Measurements from ENCODE around the gene ST3GAL3. TPM values are rescaled to one million over a fixed set of nuclear protein-coding genes. Genes with fewer than 3 reads are reported as not detected.

ST3GAL3 gene
- total RNA-seq, 1 donor from 2014 or later = 11.4 TPM

DNA sequence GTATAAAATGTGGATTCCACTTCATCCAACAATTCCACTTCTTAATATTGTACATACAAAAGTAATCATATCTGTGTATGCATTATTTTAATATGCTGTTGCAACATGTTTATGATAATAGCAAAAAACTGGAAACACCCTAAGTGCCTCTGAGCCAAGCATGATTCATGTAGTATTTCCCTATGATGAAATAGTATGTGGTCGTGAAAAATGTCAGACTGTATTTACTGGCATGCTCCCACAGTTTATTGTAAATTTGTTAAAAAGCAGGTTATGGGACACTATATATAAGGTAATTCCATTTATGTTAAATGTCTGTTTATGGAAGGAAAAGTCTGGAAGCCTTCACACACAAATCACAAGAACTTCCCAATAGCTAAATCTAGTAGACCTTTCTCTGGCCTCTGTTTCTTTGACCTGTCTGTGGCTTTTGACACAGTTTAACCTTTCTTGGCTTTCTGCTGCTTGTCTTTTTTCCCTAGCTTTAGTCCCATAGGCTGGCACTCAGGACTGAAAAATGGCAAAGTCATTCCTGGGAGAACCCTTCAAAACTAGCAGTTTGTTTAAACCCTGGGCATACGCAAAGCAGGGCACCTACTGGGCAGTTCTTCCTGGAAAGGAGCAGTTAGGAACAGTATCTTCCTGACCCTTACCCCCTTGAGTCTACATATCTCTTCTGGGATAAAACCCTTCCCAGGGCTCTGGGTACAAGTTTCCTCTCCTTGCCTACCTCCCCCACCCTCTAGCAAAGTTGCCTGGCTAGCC lies 160.8 kb downstream of the ST3GAL3 start:
- Histone ChIP-seq H3K4me1 (ENCODE audit: insufficient read depth, low read length) (peaks cover 15% of the 10 kb centered on the region), H3K27ac (ENCODE audit: low read depth, low read length) (no peak overlapping the region), H3K79me2 (ENCODE audit: insufficient read depth, low read length) (no peaks in the 10 kb centered on the region), H3K4me3 (ENCODE audit: insufficient read depth, low read depth, low read length) (no peak overlapping the region), H3K4me2 (ENCODE audit: low read length) (no peak overlapping the region), H4K20me1 (ENCODE audit: insufficient read depth, low read length) (peaks cover 36% of the 10 kb centered on the region), H3K9me3 (ENCODE audit: insufficient read depth, low read depth, low read length) (no peaks in the 10 kb centered on the region), H3K27me3 (ENCODE audit: insufficient read depth, low read length) (no peaks in the 10 kb centered on the region), H2AFZ (ENCODE audit: low read depth, low read length) (no peak overlapping the region), H3K36me3 (ENCODE audit: insufficient read depth, low read length) (no peaks in the 10 kb centered on the region), H3K9ac (ENCODE audit: low read length) (no peak overlapping the region)
- no peak for FAIRE-seq
- DNase-seq (ENCODE audit: low read depth) = peak; percentile 30
- Mint-ChIP-seq H3K36me3 (ENCODE audit: low read depth, unreplicated experiment) (peaks cover 6% of the 10 kb centered on the region), H3K4me3 (ENCODE audit: unreplicated experiment) (no peak overlapping the region), H3K27ac (ENCODE audit: unreplicated experiment) (peak overlapping the region; percentile 83), H3K9me3 (ENCODE audit: unreplicated experiment) (peaks cover 3% of the 10 kb centered on the region), H3K27me3 (ENCODE audit: low read depth, unreplicated experiment) (no peaks in the 10 kb centered on the region), H3K4me1 (ENCODE audit: low read depth, unreplicated experiment) (peaks cover 19% of the 10 kb centered on the region)
- TF ChIP-seq EZH2 (IDR thresholded peaks at IDR 0.05; ENCODE audit: insufficient read depth, low read length) = no peak
- TF ChIP-seq, protein P1, sequence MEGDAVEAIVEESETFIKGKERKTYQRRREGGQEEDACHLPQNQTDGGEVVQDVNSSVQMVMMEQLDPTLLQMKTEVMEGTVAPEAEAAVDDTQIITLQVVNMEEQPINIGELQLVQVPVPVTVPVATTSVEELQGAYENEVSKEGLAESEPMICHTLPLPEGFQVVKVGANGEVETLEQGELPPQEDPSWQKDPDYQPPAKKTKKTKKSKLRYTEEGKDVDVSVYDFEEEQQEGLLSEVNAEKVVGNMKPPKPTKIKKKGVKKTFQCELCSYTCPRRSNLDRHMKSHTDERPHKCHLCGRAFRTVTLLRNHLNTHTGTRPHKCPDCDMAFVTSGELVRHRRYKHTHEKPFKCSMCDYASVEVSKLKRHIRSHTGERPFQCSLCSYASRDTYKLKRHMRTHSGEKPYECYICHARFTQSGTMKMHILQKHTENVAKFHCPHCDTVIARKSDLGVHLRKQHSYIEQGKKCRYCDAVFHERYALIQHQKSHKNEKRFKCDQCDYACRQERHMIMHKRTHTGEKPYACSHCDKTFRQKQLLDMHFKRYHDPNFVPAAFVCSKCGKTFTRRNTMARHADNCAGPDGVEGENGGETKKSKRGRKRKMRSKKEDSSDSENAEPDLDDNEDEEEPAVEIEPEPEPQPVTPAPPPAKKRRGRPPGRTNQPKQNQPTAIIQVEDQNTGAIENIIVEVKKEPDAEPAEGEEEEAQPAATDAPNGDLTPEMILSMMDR (IDR thresholded peaks at IDR 0.05; ENCODE audit: insufficient read depth, low read depth, low read length) = no peak

DNA sequence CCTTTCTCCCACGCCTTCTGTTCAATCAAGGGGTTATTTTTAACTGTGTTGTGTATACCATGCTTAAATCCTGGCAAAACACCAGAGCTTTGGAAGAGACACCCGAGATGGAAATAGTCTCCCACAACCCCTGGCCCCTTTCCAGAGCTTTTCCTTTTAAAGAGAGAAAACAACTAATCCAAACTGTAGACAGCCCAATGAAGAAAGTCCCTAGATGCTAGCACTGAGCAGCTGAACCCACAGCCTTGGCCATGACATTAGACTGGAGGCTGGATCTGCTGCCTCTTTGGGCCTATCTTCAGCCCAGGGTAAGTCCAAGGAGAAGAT lies 161.4 kb downstream of the ST3GAL3 start:
- Histone ChIP-seq H3K27me3 (ENCODE audit: insufficient read depth, low read length) (no peaks in the 10 kb centered on the region), H3K27ac (ENCODE audit: low read depth, low read length) (no peak overlapping the region), H3K4me1 (ENCODE audit: insufficient read depth, low read length) (peaks cover 15% of the 10 kb centered on the region), H3K36me3 (ENCODE audit: insufficient read depth, low read length) (no peaks in the 10 kb centered on the region), H3K9ac (ENCODE audit: low read length) (no peak overlapping the region), H3K9me3 (ENCODE audit: insufficient read depth, low read depth, low read length) (no peaks in the 10 kb centered on the region), H3K4me3 (ENCODE audit: insufficient read depth, low read depth, low read length) (no peak overlapping the region), H4K20me1 (ENCODE audit: insufficient read depth, low read length) (peaks cover 36% of the 10 kb centered on the region), H2AFZ (ENCODE audit: low read depth, low read length) (no peak overlapping the region), H3K4me2 (ENCODE audit: low read length) (no peak overlapping the region), H3K79me2 (ENCODE audit: insufficient read depth, low read length) (no peaks in the 10 kb centered on the region)
- peaks cover 6% of the 10 kb centered on the region for H3K36me3 Mint-ChIP-seq (ENCODE audit: low read depth, unreplicated experiment)
- FAIRE-seq (no peak), DNase-seq (ENCODE audit: low read depth) (peak; percentile 75)
- no peak for TF ChIP-seq EZH2 (IDR thresholded peaks at IDR 0.05; ENCODE audit: insufficient read depth, low read length)
- TF ChIP-seq, protein P1 (IDR thresholded peaks at IDR 0.05; ENCODE audit: insufficient read depth, low read depth, low read length) = no peak
- peaks cover 19% of the 10 kb centered on the region for H3K4me1 Mint-ChIP-seq (ENCODE audit: low read depth, unreplicated experiment)
- H3K27ac Mint-ChIP-seq (ENCODE audit: unreplicated experiment) = peak overlapping the region; percentile 11
- H3K9me3 Mint-ChIP-seq (ENCODE audit: unreplicated experiment) = peaks cover 3% of the 10 kb centered on the region
- H3K4me3 Mint-ChIP-seq (ENCODE audit: unreplicated experiment) = no peak overlapping the region
- no peaks in the 10 kb centered on the region for H3K27me3 Mint-ChIP-seq (ENCODE audit: low read depth, unreplicated experiment)

DNA sequence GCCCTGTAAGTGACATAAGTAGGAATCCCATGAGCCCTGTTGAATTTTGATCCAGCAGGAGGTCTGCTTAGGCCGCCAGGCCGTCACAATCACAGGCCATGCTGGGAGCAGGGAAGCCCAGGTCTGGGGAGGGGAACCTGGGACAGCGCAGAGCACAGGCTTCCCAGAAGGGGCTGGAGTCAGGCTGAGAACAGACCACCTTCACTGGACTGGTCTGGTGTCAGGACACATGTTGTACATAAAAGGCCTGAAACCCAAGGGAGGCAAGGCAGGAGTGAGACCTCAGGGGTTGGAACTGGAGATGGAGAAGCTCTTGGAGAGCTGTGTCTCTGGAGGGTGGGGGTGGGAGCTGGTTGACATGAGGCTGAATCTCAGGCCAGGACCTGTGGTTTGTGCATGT lies 163.0 kb downstream of the ST3GAL3 start:
- no peak for TF ChIP-seq EZH2 (IDR thresholded peaks at IDR 0.05; ENCODE audit: insufficient read depth, low read length)
- TF ChIP-seq, protein P1 (IDR thresholded peaks at IDR 0.05; ENCODE audit: insufficient read depth, low read depth, low read length) = no peak
- H3K4me3 Mint-ChIP-seq (ENCODE audit: unreplicated experiment) = no peak overlapping the region
- no peaks in the 10 kb centered on the region for H3K79me2 ChIP-seq (ENCODE audit: insufficient read depth, low read length)
- H3K27me3 ChIP-seq (ENCODE audit: insufficient read depth, low read length) = no peaks in the 10 kb centered on the region
- H3K27ac ChIP-seq (ENCODE audit: low read depth, low read length) = no peak overlapping the region
- H3K9me3 Mint-ChIP-seq (ENCODE audit: unreplicated experiment) = peaks cover 3% of the 10 kb centered on the region
- peaks cover 14% of the 10 kb centered on the region for H3K4me1 ChIP-seq (ENCODE audit: insufficient read depth, low read length)
- H3K36me3 ChIP-seq (ENCODE audit: insufficient read depth, low read length) = no peaks in the 10 kb centered on the region
- FAIRE-seq = no peak
- H3K36me3 Mint-ChIP-seq (ENCODE audit: low read depth, unreplicated experiment) = peaks cover 6% of the 10 kb centered on the region
- H3K4me2 ChIP-seq (ENCODE audit: low read length) = no peak overlapping the region
- no peak for DNase-seq (ENCODE audit: low read depth)
- no peaks in the 10 kb centered on the region for H3K9me3 ChIP-seq (ENCODE audit: insufficient read depth, low read depth, low read length)
- H3K27me3 Mint-ChIP-seq (ENCODE audit: low read depth, unreplicated experiment) = no peaks in the 10 kb centered on the region
- no peak overlapping the region for H2AFZ ChIP-seq (ENCODE audit: low read depth, low read length)
- no peak overlapping the region for H3K4me3 ChIP-seq (ENCODE audit: insufficient read depth, low read depth, low read length)
- no peak overlapping the region for H3K27ac Mint-ChIP-seq (ENCODE audit: unreplicated experiment)
- H3K4me1 Mint-ChIP-seq (ENCODE audit: low read depth, unreplicated experiment) = peaks cover 13% of the 10 kb centered on the region
- peaks cover 36% of the 10 kb centered on the region for H4K20me1 ChIP-seq (ENCODE audit: insufficient read depth, low read length)
- no peak overlapping the region for H3K9ac ChIP-seq (ENCODE audit: low read length)

All from astrocyte (in vitro differentiated cells and primary cell).